GM10266 (cell line): ENCODE results near the gene RGCC.

Source experiments
- DNase-seq: peaks from one replicate; pipeline ENCODE4 v3.0.0; 2012; ENCODE audit errors: extremely low spot score
- CTCF ChIP-seq: IDR thresholded peaks from 2 replicates; pipeline ENCODE4 v1.5.1; 2012; ENCODE audit warnings: mild to moderate bottlenecking, low read depth; ENCODE audit not compliant: control insufficient read depth, insufficient read depth; ENCODE audit errors: missing control alignments

RGCC gene

GRCh38 chr13:41456768-41457588 is at the start of gene RGCC:
Gene RGCC (plus strand): TSS chr13:41457550. CDS start chr13:41457708, 158 bp downstream.
- DNase-seq: peak; percentile 90
- no peak for TF ChIP-seq CTCF

- no peak for TF ChIP-seq CTCF
- DNase-seq: no peak
These were observed 49.2 kb upstream of the RGCC start for GRCh38 chr13:41408121-41408520.

- TF ChIP-seq CTCF: no peak
- DNase-seq: no peak
These were observed 48.6 kb upstream of the RGCC start for GRCh38 chr13:41408746-41409145.

- DNase-seq: no peak
- TF ChIP-seq CTCF: no peak
These were observed 47.7 kb upstream of the RGCC start for GRCh38 chr13:41409611-41410010.

GRCh38 chr13:41411060-41411459 is 46.3 kb upstream of the RGCC start:
- no peak for DNase-seq
- TF ChIP-seq CTCF: no peak

- DNase-seq: peak; percentile 24
- TF ChIP-seq CTCF: peak; percentile 34
These were observed 45.8 kb upstream of the RGCC start for GRCh38 chr13:41411522-41411921.

- no peak for TF ChIP-seq CTCF
These were observed 43.5 kb upstream of the RGCC start for GRCh38 chr13:41413872-41414271.

More at GRCh38 chr13:41413872-41414271, 43.5 kb upstream of the RGCC start:
- no peak for DNase-seq
